HG02973 (cell line): Measurements from ENCODE around the gene ACSS1.

Source experiments
- ATAC-seq: cut with Tn5 transposase; IDR thresholded peaks from one replicate; pipeline ENCODE4 v1.9.1; 2021; ENCODE audit warnings: moderate library complexity; ENCODE audit not compliant: unreplicated experiment

Gene ACSS1

GRCh38 chr20:25061103-25061799, 3.3 kb upstream of the ACSS1 start:
- no peak for ATAC-seq

DNA sequence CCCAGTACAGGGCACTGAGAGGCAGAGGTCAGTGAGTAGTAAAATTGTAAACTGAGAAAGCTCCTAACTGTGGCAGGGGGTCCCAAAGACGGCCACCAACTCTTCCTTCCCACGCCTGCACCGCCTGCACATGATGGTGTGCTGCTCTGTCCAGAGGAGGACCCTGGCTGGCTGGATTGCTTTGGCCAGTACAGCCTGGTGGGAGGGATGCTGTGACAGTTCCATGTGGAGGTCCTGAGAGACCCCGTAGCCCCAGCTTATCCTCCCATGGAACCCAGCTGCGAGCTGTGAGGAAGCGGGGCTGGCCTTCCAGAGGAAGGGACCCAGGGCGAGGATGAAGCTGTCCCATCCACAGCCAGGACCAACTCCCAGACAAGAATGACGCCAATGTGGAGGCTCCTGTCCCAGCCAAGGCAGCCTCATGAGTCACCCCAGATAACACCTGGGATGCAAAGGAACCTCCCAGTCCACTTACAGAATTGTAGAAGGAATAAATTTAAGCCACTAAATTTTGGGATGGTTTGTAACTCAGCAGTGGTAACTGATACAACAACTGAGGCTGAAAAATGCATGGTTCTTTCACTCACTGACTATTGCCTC, 2.0 kb upstream of the ACSS1 start:
- no peak for ATAC-seq

GRCh38 chr20:25058847-25059810, 1.2 kb upstream of the ACSS1 start:
- no peak for ATAC-seq

- ATAC-seq = peak; percentile 34
Observed at GRCh38 chr20:25057234-25058050, 497 bp downstream of the ACSS1 start.

DNA sequence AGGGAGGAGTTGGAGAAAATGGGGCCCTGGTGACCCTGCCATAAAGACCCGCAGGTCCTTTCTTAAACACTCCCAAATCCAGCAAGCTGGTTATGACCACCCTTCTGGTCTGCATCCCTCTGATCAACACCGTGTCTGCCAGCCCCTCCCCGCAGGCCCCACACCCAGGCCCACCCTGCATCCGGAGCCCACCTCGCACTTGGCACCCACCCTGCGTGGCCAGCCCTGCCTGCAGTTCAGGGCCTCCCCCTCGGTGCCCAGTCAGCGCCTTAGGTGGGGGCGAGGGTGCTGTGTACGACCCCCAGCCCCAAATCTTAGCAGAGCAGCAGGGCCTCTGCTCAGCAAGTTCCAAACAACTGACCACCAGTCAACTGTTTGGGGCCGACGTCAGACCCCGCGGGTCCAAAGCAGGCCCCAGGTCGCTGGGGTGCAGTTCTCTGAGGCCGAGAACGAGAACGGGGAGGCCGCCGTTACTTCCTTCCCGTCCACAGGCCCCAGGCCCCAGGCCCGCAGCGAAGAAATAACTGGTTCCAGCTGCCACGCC, 1.2 kb downstream of the ACSS1 start:
- peak; percentile 17 for ATAC-seq

- no peak for ATAC-seq
Observed at GRCh38 chr20:25055711-25056495, 2.0 kb downstream of the ACSS1 start.

- ATAC-seq = no peak
Observed at GRCh38 chr20:25054995-25055629, 2.8 kb downstream of the ACSS1 start.

DNA sequence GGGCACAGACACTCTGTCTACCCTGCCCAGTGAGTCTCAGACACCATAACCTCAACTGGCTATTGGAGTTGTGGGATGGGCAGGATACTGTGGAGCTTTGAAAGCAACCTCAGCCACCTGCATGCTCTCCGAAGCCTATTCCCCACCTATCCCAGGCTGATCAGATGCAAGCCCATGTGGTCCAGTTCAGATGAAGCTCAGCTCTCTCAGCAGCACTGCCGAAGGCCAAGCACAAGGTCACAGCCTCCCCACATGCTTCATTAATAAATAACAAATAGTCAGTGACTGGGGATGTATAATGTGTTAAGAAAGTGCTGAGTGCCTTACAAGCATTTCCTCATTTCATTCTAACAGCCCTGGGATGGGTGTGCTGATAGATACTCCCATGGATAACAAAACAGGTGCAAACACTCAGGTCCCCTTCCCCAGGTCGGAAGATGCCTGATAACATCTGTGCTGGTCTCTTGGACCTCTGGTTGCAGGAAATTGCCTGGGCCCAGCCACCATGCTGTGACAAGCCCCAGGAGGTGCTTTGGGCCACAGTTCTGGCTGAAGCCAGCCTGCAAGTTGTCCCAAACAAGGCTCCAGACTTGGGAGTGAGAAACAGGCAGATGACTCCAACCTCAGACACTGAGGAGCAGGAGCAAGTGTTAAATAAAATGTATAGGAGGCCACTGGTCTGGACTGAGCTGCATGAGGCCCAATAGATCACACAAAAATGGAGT, 3.7 kb downstream of the ACSS1 start:
- no peak for ATAC-seq

DNA sequence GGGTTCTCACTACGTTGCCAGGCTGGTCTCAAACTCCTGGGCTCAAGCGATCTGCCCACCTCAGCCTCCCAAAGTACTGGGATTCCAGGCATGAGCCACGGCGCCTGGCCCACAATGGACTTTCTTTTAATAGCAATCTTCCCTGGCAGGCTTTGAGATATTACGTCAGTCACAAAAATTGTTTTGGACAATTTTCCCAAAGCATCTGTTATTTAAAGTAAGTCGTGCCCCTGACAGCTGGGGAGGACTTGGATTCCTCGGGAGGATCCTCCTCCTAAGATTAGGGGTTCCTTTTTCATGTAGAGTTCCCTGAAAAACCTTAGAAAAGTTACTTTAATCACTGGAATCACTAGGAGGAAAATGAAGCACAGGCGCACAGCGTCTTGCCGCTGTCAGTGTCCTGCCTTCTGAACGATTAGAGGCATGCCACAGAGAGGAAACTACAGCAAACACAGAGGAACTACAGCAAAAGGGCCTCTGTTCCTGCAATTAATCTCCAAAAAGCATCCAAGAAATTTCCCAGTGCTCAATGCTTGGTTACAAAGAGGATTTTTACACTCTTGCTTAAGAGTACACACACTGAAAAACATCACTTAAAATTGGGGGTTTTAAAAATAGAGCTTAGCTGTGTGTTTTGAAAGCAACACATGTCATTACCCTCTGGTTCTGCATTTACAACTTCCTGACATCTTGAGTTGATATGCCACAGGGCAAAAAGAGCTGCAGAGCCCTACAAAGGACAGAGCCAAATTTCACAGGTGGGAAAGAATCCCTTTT, 4.5 kb downstream of the ACSS1 start:
- ATAC-seq = no peak

DNA sequence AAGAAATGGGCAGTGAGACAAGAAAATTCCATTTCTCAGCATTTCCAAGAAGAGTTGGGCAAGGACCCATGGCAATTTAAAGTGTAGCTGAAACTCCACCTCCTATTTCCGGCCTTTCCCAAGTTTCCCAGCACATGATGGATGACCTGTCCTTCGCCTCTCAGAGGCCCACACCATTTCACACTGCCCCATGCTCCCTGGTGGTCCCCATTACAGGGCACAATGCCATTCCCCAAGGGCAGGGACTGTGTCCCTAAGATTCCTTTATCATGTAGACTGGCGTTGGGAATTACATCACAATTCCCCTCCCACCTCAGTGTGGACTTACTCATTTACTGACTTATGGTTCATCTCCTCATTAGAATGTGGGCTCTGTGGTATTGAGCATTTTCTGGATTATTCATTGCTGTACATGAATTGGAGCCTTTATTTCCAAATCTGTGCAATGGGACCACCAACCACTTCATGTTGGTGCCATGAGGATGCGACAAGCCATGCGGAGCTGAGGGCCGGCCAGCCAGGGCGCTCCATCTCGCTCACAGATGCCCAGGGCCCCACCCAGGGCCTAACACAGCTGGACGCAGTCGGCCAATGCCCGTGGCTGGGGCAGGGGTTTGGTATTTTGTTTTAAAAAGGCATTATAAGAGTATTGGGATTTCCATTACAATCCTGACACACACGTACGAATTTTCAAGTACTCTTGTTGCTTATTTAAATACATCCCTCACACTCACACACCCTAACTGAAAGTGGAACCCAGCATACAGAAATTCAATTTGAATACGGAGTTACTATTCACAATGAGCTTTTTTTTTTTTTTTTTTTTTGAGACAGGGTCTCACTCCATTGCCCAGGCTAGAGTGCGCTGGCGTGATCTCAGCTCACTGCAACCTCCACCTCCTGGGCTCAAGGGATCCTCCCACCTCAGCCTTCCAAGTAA, 5.4 kb downstream of the ACSS1 start:
- ATAC-seq = no peak

DNA sequence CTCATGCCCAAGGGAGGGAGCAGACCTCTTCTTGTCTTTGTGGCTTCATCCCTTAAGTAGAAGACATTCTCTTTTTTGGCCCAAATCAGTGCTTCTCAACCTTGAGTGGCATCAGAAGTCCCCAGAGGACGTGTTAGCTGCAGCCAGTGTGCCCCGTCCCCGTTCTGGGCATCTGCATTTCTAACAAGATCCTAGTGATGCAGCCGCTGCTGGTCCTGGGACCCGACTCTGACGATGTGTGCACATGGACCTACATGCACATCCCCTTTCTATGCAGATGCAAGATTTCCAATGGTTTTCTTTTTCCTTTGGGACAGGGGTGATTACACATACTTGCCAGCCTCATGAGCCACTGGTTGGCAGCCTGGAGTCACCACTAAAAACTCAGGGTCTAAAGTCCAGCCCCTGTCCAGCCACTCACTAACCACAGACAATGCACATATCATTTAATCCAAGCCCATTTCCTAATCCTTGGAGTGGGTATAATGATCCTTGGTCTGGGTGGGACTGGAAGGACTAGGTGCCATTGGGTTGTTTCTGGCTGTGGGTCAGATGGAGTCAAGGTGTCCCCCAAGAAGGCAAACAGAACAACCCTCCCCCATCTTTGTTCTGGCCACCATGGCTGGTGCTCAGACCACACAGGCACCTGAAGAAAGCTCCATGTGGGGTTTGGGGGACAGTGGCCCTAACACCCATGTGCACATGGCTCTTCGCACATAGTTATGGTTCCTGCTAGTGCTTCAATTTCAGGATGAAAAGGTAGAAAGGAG, 6.4 kb downstream of the ACSS1 start:
- ATAC-seq = no peak

DNA sequence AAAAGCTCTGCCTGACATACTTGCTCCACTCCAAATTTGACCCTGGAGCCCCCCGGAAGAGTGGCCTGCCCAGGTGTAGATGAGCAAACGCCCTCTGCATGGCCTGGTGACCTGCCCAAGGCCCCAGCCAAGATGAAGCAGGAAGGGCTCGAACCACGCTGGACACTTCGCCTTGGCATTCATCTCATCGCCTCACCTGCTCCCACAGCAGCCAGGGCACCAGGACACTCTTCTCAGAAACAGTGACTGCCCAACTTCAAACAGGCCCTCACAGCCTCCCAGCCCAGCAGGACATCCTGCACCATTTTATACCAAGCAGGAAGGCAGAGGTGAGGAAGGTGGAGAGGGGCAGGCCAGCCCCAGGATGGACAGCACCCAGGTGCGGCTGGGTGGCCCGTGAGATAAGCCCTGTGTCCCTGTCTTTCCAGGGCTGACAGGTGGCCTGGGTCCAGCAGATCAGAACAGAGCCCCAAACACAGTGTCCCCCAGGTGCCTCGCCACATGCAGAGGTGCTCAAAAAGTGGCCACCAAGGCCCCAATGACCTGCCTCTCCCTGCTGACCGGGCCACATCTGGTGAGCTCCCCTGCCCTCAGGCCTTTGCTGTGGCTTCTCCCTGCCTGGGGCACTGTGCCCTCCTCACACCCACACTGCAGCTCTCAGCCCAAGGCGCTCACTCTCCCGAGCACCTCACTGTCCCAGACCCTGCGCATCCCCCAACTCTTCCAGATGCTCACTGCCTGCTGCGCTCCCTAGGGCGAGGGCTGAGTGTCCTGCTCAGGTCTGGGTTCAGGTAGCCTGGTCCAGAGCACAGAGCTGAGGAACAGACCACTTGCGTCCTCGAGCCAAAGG, 7.2 kb downstream of the ACSS1 start:
- no peak for ATAC-seq

- no peak for ATAC-seq
Observed at GRCh38 chr20:25050082-25050481, 7.9 kb downstream of the ACSS1 start.

GRCh38 chr20:25049261-25050060, 8.5 kb downstream of the ACSS1 start:
- ATAC-seq = no peak
